ENCODE measurements around the gene TESK2. TPM values are rescaled to one million over a fixed set of nuclear protein-coding genes. Genes with fewer than 3 reads are reported as not detected.

The TESK2 gene
- total and polyA plus RNA-seq, 2 of the 8 experiments (the other 6 are each of a cell fraction or from before 2014, with no cell fraction given) = 10.8 to 12.6 TPM

GRCh38 chr1:45395051-45395450 is 95.9 kb downstream of the TESK2 start (continued):
- no peak for TF ChIP-seq ATF3 (IDR thresholded peaks at IDR 0.05; ENCODE audit: insufficient read depth, low read depth, low read length)
- TF ChIP-seq TAF1 (IDR thresholded peaks at IDR 0.05; ENCODE audit: low read depth, low read length) = no peak
- TF ChIP-seq EP300 (IDR thresholded peaks at IDR 0.05; ENCODE audit: borderline replicate concordance in 1 of 2, low read depth in 2 of 2, low read length in 2 of 2) = no peak
- TF ChIP-seq CHD2 (IDR thresholded peaks at IDR 0.05; ENCODE audit: low read length) = no peak
- no peak for TF ChIP-seq SIN3A (conservative IDR thresholded peaks at IDR 0.05 in 1 of 2, IDR thresholded peaks at IDR 0.05 in 1 of 2; ENCODE audit: low read depth in 1 of 2, low read length in 2 of 2)
- TF ChIP-seq ZNF274 (IDR thresholded peaks at IDR 0.05; ENCODE audit: borderline replicate concordance, extremely low read depth, low read length) = no peak
- TF ChIP-seq SP2 (IDR thresholded peaks at IDR 0.05; ENCODE audit: low read length) = no peak
- TF ChIP-seq HDAC2 (IDR thresholded peaks at IDR 0.05; ENCODE audit: borderline replicate concordance in 1 of 2, low read depth in 2 of 2, low read length in 2 of 2) = no peak
